HG03521 (cell line): Measurements from ENCODE around the gene VWA3B.

Experiments
- ATAC-seq: cut with Tn5 transposase; IDR thresholded peaks from one replicate; pipeline ENCODE4 v1.9.1; 2021; ENCODE audit warnings: mild to moderate bottlenecking, moderate library complexity; ENCODE audit not compliant: unreplicated experiment

VWA3B gene

DNA sequence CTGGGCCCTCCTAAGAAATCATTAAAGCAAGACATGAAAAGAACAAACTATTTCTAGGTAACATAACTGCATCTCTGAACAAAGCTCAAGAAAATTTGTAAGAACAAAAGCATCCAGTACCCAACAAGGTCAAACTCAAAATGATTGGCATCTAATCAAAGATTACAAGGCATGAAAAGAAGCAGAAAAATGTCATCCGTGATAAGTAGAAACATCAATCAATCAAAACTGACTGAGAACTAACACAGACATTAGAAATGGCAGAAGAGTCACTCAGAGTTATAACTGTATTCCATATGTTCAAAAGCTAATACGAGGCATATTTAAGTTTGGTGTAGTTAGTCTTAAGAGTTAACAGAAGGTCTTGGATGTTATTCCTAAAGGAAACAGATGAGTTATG, 80.9 kb downstream of the VWA3B start:
- ATAC-seq, result no peak

DNA sequence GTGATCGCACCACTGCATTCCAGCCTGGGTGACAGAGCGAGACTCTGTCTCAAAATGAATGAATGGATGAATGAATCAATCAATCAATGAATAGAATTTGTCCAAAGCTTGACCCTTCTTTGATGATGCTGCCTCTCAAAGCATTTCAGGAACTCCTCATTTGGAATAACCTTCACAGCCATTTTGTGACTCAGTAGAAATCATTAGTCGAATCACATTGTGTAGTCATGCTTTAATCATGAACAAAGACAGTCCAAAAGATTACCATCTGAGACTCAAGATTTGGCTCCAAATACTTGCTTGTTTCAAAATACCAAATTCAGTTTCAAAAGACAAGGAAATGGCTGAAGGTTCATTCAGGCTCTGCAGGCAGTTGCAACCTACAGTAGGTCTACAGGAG, 83.1 kb downstream of the VWA3B start:
- ATAC-seq, result no peak

DNA sequence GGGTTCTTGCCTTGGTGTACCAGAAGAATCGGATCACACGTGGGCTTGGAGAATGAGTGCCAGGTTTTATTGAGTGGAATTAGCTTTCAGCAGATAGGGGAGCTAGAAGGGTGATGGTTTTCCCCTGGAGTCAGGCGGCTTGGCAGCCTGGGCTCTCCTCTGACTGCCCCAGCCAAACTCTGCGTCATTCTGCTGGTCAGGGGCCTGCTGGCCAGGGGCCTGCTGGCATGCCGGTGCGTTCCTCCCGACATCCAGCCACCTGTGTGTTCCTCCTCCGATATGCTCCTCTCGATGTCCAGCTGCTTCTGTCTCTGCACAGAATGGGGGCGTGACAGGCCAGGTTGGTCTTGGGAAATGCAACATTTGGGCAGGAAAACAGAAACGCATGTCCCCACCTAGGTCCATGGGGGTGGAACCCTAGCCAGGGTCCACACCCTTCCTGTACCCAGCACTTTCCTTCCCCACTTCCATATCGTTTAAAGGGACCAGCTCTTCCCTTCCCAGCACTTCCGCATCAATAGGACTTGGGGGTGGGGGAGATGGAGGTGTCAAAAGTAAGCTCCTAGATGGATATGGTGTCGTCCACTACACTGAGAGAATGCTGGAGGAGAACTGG, 85.3 kb downstream of the VWA3B start:
- ATAC-seq, result no peak

DNA sequence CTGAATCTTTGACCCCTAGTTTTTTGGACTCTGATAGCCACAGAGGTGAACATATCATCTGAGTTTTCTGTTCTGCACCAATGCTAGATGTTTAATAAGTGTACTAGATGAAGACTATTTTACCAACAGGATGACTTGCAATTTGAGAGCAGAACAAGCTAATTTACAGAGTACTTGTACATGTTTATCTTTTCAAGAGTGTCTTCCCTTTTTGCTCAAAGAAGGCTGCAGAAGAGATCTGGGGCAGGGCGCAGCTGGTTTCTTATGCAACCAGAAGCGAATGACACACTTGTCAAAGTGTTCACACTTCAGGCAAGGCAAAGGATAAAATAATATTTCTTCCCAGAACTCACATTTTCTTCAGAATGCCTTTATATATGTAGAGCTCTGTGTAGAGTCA, 86.0 kb downstream of the VWA3B start:
- ATAC-seq, result no peak

DNA sequence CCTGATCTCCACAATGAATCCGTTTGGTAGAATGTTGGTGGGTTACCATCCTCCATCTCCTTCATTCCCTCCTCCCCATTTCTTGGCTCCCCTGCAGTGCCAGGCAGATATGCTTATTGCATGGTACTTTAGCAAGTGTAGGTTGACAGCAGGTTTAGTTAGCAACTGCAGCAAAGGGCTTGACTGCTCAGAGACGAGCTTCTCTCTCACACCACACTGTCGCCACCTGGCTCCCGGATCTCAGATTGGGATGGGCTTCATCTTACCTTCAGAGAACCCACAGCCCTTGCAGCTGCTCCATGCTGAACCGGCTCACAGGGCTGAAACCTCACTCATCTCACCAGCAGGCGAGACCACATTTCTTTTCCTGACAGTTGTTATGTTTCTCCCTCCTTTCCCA, 88.8 kb downstream of the VWA3B start:
- ATAC-seq, result no peak

DNA sequence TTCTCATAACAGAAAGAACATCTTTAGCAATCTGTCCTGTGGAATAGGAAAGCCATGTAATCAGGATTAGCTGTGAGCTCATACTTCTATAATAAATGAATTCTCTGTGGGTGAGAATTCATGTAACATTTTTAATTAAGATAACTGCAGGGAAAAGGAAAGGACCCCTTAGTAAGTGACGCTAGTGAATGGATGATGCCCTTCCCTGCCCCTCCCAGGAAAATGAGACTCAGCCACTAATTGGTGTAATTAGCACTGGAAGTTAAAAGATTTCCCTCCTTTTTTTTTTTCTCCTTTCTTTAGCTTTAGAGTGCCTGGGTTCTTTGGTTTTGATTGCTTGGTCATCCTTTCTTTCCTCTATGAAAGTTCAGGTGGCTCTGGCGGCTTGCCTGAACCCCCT, 90.3 kb downstream of the VWA3B start:
- ATAC-seq, result no peak

DNA sequence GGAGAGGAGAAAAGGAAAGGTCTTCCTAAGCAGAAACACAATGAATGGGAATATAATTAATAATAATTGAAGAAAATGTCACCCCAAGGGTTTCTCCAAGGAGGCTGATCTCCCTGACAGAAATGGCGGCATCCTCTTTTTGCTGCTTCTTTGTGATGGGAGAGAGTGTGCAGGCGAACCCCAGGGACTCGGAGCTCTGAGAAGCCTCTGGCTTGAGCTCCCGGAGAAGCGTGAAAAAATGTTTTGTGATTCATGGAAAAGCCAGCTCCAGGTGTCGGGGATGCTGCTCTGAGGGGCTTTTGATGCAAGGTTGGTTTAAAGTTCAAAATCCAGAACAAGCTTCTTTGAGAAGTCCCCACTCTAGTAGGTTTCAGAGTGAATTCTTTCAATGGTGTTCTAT, 91.0 kb downstream of the VWA3B start:
- ATAC-seq, result no peak

DNA sequence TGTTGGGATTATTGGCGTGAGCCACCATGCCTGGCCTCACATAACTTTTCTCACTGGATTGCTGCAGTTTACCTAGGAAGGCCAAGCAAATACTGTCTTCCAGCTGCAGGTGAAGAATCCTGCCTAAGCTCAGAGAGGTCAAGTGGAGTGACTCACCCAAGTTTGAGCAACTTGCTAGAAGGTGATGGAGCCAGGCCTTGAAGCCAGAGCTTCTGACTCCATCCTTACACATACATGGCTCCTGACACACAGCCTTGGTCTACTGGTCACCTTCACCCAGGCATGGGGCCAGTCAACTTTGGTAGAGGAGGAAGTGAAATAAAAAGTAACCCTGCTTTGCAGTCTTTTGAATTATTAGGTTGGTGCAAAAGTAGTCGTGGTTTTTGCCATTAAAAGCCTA, 93.5 kb downstream of the VWA3B start:
- ATAC-seq, result no peak

DNA sequence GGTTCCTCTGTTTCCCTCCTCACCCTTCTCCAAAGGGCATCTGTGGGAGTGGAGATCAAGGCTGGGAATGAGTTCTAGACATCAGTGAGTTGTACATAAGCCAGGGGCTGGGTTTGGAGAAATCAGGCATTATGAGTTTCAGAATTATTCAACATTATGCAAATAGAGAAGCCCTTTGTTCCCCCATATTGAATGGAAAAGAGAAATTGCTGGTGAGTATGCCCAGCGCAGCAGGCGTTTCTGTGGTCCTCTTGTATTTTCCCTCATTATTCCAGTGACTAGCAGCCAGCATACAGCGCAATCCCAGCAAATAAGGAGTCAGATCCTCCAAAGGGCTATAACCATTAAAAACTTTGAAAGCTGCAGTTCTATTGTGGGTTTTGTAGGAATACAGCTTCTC, 94.4 kb downstream of the VWA3B start:
- no peak for ATAC-seq

DNA sequence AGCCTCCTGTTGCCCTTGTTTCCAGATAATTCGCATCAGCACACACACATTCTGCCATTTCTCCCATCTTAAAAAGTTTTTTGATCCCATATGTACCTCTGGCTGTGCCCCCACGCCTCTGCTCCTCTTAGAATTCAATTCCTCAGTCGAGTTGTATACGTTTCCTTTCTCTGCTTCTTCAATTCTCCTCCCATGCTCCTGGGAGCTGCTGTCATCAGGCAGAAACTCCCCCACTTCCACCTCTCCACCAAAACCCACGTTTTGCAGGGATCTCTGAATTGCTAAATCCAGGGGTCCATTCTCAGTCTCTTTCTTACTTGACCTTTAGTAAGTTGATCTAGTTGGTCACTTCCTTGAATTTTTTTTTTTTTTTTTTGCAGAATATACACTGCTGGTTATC, 98.8 kb downstream of the VWA3B start:
- no peak for ATAC-seq

DNA sequence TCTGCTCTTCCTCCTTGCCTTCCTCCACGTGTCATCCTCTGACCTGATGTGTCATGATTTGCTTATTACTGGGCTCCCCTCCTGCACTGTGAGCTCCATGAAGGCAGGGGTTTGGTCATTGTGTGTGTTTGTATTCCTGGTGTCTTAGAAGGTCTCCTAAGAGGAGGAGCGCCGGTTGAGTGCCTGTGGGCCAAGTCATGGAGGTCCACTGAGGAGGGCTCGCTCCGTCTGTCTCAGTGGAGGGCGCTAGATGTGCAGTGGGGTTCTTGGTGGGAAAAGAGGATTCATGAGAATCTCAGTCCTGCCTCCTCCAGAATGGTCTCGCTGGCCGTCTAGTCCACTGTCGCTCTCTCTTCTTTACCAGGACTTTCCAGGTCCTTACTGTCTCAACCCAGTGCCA, 100.2 kb downstream of the VWA3B start:
- no peak for ATAC-seq

DNA sequence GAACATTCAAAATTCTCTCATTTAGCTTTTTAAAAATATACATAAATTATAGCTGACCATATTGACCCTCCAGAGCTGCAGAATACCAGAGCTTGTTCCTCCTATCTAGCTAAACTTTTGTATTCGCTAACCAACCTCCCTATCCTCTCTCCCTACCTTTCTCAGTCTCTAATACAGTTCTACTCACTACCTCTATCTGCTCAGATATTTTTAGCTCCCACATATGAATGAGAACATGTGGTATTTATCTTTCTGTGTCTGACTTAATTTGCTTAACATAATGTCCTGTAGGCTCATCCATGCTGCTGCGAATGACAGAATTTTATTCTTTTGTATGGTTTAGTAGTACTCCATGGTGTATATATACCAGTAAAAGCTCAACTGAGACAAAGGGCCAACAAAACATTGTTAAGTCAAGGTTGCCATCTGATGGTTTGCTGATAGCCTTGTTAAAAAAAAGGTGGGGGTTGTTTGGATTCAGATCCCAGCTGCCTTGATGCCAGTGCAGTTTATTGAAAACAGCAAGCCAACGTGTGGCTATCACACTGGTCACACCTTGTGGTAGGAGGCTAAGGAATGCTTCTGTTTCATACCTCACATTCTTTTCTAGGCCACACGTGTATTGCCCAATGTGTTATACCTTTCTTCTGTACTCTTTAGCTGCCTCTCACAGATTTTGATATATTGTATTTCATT, 101.5 kb downstream of the VWA3B start:
- ATAC-seq, result no peak

DNA sequence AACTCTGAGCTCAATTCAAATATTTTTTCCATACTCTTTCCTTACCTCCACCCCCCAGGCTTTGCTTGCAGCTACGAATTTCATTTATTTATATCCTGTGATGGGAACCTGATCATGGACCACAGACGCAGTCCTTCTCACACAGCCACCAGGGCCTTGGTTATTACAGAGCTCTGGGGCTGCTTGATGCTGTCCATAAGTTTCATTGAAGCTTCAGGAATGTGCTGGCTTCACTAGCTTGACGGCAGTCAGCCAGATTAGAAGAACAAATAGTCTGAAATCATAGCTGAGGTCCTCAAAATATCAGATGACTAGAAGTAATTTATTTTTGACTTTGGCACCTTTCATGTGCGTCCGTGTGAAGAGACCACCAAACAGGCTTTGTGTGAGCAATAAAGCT, 104.9 kb downstream of the VWA3B start:
- ATAC-seq, result no peak

DNA sequence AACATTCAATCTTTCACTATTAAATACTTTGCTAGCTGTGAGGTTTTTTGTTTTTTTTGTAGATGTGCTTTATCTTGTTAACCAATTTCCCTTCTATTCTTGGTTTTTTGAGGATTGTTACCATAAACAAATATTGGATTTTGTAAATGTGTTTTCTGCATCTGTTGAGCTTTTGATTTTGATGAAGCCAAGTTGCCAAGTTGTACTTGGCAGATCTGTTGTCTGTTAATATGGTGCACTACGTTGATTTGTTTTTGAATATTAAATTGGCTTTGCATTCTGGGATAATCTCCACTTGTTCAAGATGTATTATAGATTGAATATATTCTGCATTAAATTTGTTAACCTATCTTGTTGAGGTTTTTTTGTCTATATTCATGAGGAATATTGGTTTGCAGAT, 114.6 kb downstream of the VWA3B start:
- ATAC-seq, result no peak

DNA sequence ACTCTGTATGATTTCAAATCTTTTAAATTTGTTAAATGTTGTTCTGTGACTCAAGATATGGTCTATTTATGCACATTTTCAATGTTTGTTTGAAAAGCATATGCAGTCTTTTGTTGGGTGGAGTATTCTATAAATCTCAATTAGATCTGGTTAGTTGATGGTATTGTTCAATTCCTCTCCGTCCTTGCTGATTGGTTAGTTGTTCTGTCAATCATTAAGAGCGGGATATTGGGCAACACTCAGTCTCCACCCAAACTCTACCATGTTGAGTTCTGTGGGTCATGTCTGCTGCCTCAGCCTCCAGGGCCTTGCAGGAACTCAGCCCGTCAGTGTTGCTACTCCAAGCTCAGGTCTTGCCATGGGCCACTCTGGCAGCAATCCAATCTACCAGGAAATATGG, 118.9 kb downstream of the VWA3B start:
- no peak for ATAC-seq

DNA sequence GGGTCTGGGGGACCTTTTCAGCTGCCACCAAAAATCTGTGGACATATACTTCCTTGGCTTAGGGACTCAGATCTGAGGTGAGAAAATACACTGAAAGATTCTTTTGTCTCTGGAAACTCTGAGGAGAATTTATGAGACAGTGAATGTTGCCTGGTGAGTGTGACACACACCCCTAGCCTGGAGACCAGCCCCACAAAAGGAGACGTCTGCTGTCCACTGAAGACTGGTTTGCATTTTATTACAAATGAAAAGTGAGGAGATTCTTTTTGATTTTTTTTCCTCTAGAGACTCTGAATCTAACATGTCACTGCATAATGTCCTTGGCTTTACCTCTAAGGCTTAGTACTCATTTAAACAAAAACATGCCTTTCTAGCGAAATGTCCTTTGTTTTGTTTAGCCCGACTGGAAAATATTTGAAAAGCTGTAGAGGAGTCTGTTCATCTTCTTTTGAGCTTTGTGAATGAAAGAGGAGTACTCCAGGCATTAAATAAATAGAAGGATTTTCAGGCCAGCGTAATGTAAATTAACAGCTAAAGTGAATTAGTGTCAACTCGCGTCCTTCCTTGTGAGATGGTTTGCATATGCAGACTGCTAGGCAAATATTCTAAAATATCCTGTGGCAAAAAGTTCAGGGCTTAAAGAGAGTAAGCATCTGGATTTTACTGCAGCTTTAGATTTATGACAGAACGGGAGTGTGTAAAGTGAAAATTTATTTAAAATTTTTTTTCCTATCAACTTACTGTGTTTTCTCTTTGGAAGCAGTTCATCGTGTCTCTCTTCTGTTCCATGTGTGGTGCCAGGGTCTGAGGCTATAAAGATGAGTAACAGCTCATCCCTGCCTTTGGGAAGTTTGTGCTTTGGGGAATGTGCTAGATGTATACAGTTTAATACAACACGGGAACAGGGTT, 125.4 kb downstream of the VWA3B start:
- no peak for ATAC-seq

DNA sequence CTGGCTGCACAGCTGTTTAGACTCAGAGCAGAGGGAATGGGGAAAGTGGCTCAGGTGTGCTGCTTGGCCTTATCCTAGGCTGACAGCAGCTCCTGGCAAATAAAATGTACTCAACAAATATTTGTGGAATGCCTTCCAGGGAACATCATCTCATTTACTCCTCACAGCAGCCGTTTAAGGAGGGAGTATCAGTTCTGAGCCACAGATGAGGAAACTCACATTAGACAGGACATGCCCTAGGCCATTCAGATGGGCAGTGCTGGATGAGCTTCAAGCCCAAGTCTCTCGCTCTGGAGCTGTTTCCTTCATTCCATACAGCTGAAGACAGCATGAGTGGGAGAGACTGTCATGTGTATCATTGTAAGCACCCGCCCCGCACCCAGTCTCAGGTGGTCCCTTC, 129.6 kb downstream of the VWA3B start:
- ATAC-seq, result no peak

DNA sequence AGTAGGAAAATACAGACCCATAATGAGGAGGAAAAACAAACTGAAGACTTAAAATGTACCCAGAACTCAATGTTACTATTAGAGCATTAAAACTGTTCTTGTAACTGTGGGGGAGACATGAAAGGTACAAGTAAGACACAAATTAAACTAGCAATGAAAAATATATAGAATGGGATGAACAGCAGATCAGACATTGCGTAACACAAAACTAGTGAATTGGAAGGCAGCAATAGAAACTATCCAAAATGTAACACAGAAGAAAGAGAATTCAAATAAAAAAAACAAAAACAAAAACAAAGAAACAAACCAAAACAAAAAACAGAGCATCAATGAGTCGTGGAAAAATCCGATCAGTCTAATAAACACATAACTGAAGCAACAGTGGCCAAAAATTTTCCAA, 132.2 kb downstream of the VWA3B start:
- no peak for ATAC-seq

DNA sequence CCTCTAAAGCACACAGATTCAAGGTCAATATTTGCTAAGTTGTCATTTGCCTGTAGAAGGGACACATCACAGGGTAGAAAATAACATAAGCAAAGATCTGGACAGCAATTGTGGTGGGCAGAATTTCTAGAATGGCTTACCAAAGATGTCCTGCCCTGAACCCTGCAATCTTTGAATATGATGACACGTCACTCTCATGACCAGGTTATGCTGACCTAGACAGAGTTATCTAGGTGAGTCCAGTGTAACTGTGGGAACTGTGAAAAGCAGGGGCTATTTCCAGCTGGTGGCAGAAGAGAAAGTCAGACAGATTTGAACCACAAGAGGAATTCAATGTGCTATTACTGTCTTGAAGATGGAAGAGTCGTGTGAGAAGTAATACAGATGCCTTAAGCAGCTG, 147.0 kb downstream of the VWA3B start:
- no peak for ATAC-seq

DNA sequence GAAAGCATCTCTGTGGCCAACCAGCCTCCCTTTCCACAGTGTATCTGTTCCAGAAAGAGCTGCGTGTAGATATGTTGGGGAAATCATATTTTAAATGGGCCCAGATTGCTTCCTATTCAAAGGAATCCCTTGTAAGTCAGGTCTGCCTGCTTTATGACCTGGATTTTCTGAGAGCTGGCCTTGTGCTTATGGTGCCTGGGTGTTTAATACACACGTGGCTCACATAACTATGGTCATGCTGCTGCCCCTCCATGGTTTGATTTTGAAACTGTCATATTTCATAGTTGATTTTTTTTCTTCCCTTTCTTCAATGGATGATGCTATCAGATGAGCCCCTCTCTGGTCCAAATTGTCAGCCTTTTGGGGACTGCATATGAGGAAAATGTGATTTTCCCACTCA, 147.8 kb downstream of the VWA3B start:
- no peak for ATAC-seq

DNA sequence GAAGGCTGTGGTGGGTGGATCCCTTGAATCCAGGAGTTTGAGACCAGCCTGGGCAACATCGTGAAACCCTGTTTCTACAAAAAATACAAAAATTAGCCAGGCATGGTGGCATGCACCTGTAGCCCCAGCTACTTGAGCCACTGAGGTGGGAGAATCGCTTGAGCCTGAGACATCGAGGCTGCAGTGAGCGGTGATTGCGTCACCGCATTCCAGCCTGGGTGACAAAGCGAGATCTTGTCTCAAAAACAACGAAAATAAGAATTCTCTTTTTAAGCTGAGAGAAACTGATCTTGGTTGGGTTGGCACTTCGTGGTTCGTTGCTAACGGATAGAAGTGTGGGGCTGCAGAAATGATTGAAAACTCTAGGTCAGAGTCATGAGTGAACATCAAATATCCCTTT, 150.0 kb downstream of the VWA3B start:
- ATAC-seq, result no peak

DNA sequence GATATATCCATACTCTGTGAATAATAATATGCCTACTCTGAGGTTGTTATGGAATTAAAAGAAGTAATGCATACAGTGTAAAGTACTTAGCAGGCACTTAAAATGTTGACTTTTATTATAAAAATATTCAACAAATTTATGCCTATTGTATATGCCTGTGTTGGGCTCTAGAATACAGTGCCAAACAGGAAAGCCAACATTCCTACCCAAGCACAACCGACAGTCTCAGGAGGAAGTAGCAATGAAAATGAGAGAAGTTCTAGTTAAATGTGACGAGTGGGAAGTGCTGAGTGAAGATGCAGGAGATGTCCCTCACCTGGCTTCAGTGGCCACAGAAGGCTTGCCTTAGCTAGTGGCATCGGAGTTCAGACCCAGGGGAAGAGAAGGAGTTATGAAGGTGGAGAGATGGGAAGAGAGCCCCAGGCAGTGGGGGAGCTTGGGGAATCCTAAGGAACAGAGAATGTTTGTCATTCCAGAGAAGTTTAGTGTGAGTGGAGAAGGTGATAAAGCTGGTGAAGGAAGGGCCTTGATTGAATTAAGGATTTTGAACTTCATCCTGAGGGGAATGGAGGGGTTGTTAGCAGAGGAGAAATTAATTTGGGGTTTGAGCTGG, 153.9 kb downstream of the VWA3B start:
- ATAC-seq, result no peak
